Adrenal gland (tissue), 12 donors: ENCODE results near the gene ASB6. TPM values are rescaled to one million over a fixed set of nuclear protein-coding genes. Genes with fewer than 3 reads are reported as not detected.
A peak's percentile ranks its signal among the peaks of the same experiment; 100 is the strongest.
"Not testable (repeated sequence)": the region's sequence is repeated elsewhere in the genome, so short reads cannot be mapped to it uniquely, and the experiment has no call there.

Source experiments
- DNase-seq, 7 donors: peaks; one replicate each; pipeline ENCODE4 v3.0.0-alpha.2; 2019 to 2020
- H3K27ac ChIP-seq, 5 donors: fragments of 200-600 bp; sonication (generic) in 4 of 5; 1 replicate in 3 of 5; 2 replicates in 2 of 5; pipeline versions ENCODE4 v1.5.1 to v1.8.0; 2016 to 2020; ENCODE audit warnings: mild to moderate bottlenecking in 1 of 5
- H3K27me3 ChIP-seq: fragments of 200-600 bp; 2 replicates; pipeline ENCODE4 v1.8.0; 2021
- H3K36me3 ChIP-seq, 2 donors: fragments of 200-600 bp; replicated peaks in 1 of 2; 1 replicate in 1 of 2; 2 replicates in 1 of 2; pipeline versions ENCODE4 v1.5.1 to v1.8.0; 2018 to 2022
- H3K4me1 ChIP-seq, 2 donors: fragments of 200-600 bp; replicated peaks in 1 of 2; 1 replicate in 1 of 2; 2 replicates in 1 of 2; pipeline versions ENCODE4 v1.5.1 to v1.8.0; 2018 to 2021
- H3K4me3 ChIP-seq, 4 donors: fragments of 200-600 bp; sonication (generic) in 3 of 4; one replicate each; pipeline ENCODE4 v1.5.1; 2016 to 2018
- H3K9me3 ChIP-seq, 3 donors: fragments of 200-600 bp; sonication (generic) in 1 of 3; replicated peaks in 1 of 3; 1 replicate in 2 of 3; 2 replicates in 1 of 3; pipeline versions ENCODE4 v1.5.1 to v1.8.0; 2016 to 2021
- POLR2A ChIP-seq, 2 donors: fragments of 450-650 bp; IDR thresholded peaks; one replicate each; pipeline ENCODE4 v1.6.1; 2017; ENCODE audit warnings: antibody characterized with exemption in 2 of 2, mild to moderate bottlenecking in 2 of 2, moderate library complexity in 1 of 2
- WGBS, 4 donors: extraction: QIAGEN DNeasy Blood & Tissue Kit in 2 of 4; methylation state at CpG; one replicate each; pipeline versions ENCODE4 v1.1.5 to v1.1.7; 2013 to 2017; 5-methylcytosine and 5-hydroxymethylcytosine counted together
- intact Hi-C, 2 donors: fragments of 100-400 bp; cut with DNase I; formaldehyde crosslinking; loops; one replicate each; pipeline versions ENCODE4 v1.14.1 to v1.15.0; 2022 to 2023
- polyA plus RNA-seq, 3 donors: library from polyadenylated mRNA; stranded (reverse); fragments of 200-250 nt in 2 of 3; fragments of 350-450 nt in 1 of 3; fragmentation: Illumina TruSeq in 1 of 3; extraction: RNeasy Lipid Tissue Mini Kit (QIAGEN cat#74804) in 1 of 3; gene quantifications; one replicate each; pipeline ENCODE4 v1.2.3, GENCODE V29; 2013 to 2014
- total RNA-seq, 9 donors: library from RNA; depleted of rRNA in 4 of 9; stranded (reverse); fragments of >200 nt in 4 of 9; fragments of 120-200 nt in 1 of 9; fragmentation: NEBNext Ultra II Directional in 1 of 9; extraction: Animal tissue kit (Norgen Biotek cat#: 25700) in 1 of 9; gene quantifications; one replicate each; pipeline versions ENCODE4 v1.1.0 to v1.2.4, GENCODE V29; 2013 to 2023
- TF ChIP-seq, protein P1 (sequence below), 6 experiments: fragments of 450-650 bp in 4 of 6; fragments of 200-600 bp in 2 of 6; sonication (generic) in 1 of 6; IDR thresholded peaks; 1 replicate in 5 of 6; 2 replicates in 1 of 6; pipeline versions ENCODE4 v1.5.1 to v1.8.0; 2016 to 2021; ENCODE audit warnings: antibody characterized with exemption in 6 of 6, mild to moderate bottlenecking in 2 of 6, moderate library complexity in 1 of 6
- donor health status: healthy with polysubstance abuse.
- donor health status: Bipolar disorder and iron deficiency.
- donor health status: DM: yes; HTN: yes; CAD: no.
- donor health status: DM: no; HTN: no; CAD: no.
- donor health status: DM: no; HTN: no; CAD: no.
- donor health status: DM: yes; HTN: yes; CAD: no.

The ASB6 gene
- total and polyA plus RNA-seq, 12 donors, result 10.0 to 34.2 (median 26.8) TPM

DNA sequence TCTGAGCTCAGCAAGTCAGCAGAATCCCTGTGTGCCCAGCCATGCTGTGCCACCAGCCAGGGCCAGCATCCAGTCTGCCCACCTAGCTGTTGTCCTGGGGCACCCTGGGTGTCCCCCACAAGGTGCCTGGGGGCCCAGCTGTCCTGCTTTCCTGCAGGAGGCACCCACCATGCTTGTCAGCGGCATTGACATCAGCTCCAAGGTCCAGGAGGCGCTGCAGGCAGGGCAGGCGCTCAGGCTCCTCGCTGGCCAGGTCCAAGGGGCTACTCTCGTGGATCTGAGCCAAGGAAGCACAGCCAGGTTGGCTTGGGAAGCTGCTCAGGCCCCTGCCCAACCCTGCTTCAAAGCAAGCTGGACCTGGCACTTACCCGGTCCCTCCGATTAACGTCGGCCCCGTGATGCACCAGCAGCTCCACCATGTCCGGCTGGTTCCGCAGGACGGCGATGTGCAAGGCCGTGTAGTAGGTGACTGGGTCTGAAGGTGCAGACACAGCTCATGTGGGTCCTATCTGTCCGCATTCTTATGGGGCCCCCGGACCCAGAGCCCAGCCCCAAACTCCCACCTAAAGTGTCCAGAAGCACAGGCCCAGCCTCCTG, 2.8 kb downstream of the ASB6 start:
- Histone ChIP-seq H3K27ac (peak overlapping the region in 2 of 5 donors; percentile 58 to 85), H3K4me3 (no peak overlapping the region), H3K4me1 (peaks cover 18 to 25% of the 10 kb centered on the region in 2 donors), H3K9me3 (no peaks in the 10 kb centered on the region), H3K27me3 (no peaks in the 10 kb centered on the region), H3K36me3 (peaks cover 0 to 54% of the 10 kb centered on the region in 2 donors)
- DNase-seq, result peak in 1 of 7 donors; percentile 20
- WGBS, 4 donors, result 80 to 90% (median 90%) methylated on average over 1 to 17 of the region's 17 CpGs
- intact Hi-C loops, result no loop called here
- no peak for TF ChIP-seq POLR2A (IDR thresholded peaks at IDR 0.05)
- TF ChIP-seq, protein P1, sequence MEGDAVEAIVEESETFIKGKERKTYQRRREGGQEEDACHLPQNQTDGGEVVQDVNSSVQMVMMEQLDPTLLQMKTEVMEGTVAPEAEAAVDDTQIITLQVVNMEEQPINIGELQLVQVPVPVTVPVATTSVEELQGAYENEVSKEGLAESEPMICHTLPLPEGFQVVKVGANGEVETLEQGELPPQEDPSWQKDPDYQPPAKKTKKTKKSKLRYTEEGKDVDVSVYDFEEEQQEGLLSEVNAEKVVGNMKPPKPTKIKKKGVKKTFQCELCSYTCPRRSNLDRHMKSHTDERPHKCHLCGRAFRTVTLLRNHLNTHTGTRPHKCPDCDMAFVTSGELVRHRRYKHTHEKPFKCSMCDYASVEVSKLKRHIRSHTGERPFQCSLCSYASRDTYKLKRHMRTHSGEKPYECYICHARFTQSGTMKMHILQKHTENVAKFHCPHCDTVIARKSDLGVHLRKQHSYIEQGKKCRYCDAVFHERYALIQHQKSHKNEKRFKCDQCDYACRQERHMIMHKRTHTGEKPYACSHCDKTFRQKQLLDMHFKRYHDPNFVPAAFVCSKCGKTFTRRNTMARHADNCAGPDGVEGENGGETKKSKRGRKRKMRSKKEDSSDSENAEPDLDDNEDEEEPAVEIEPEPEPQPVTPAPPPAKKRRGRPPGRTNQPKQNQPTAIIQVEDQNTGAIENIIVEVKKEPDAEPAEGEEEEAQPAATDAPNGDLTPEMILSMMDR (IDR thresholded peaks at IDR 0.05), result no peak

DNA sequence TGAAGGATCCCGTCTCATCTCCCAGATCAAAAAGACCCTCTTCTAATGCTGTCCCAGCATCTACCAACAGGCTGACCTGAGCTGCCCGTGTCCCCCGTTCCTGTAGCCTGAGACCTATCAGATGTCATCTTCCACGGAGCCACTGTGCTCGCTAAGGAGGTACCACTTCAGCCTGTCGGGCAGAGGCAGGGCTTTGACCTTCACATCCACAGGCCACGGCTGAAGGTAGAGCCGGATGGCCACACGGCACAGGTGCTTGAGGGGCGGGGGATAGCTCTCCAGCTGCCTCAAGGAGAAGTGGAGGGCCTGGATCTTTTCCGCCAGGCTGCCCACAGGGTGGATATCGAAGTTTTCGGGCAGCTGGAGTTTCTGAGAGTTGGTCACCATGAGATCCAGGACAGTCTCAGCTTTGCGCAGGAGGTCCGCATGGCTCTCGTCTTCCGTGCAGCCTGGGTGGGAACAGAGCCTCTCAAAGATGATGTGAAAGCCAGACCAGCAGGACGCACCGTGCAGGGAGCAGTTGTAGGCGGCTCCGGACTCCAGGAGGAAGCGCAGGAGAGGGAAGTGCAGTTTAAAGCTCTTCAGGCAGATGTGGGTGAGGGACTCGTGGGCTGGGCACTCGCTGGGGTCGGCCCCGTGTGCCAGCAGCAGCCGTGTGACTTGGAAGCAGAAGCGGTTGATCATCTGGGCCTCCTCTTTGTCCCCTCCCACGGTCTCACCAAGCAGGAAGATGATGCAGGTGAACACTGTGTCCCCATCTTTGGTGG, 4.1 kb downstream of the ASB6 start:
- Histone ChIP-seq H3K27me3 (no peaks in the 10 kb centered on the region), H3K9me3 (no peaks in the 10 kb centered on the region), H3K4me3 (no peak overlapping the region), H3K27ac (no peak overlapping the region), H3K36me3 (peaks cover 0 to 65% of the 10 kb centered on the region in 2 donors), H3K4me1 (peaks cover 18 to 25% of the 10 kb centered on the region in 2 donors)
- 72 to 75% (median 73%) methylated on average over 11 to 29 of the region's 29 CpGs for WGBS, 4 donors
- peak in 4 of 7 donors; percentile 11 to 30 (median 24) for DNase-seq
- TF ChIP-seq POLR2A (IDR thresholded peaks at IDR 0.05), result no peak
- TF ChIP-seq, protein P1 (IDR thresholded peaks at IDR 0.05), result no peak
- intact Hi-C loops, result no loop called here

DNA sequence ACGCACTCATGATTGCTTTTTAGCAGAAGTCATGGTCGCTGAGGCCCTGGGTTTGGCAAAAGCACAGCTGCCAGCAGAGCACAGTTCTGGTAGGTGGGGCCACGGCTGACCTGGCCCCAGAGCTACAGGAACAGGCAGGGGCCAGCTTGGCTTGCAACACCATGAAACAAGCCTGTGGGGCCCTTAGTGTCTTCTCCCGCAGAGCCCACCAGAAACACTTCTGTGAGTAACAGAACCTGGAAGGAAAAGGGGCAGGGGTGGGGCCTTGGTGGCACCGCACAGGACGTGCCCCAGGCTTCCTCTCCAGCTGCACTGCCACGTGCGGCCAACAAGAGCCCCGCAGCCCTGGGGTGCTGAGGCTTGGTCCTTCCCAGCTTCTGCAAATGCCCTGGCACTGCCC, 4.8 kb downstream of the ASB6 start:
- Histone ChIP-seq H3K4me1 (peaks cover 18 to 25% of the 10 kb centered on the region in 2 donors), H3K4me3 (no peak overlapping the region), H3K9me3 (no peaks in the 10 kb centered on the region), H3K27ac (peak overlapping the region in 1 of 5 donors; percentile 30), H3K27me3 (no peaks in the 10 kb centered on the region), H3K36me3 (peaks cover 0 to 67% of the 10 kb centered on the region in 2 donors)
- 20 to 60% (median 40%) methylated on average over 1 to 9 of the region's 9 CpGs for WGBS, 4 donors
- peak in 2 of 7 donors; percentile 13 to 35 for DNase-seq
- intact Hi-C loops, result no loop called here
- TF ChIP-seq, protein P1 (IDR thresholded peaks at IDR 0.05), result no peak
- no peak for TF ChIP-seq POLR2A (IDR thresholded peaks at IDR 0.05)

DNA sequence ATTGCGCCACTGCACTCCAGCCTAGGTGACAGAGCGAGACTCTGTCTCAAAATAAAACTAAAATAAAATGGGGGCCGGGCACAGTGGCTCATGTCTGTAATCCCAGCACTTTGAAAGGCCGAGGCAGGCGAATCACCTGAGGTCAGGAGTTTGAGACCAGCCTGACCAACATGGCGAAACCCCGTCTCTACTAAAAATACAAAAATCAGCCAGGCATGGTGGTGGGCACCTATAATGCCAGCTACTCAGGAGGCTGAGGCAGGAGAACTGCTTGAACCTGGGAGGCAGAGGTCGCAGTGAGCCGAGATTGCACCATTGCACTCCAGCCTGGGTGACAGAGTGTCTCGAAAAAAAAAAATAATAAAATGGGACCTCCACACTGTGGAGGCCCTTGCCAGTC, 5.6 kb downstream of the ASB6 start:
- WGBS, 4 donors, result 82 to 90% (median 88%) methylated on average over 10 of the region's 10 CpGs
- DNase-seq, H3K27ac ChIP-seq, H3K27me3 ChIP-seq, H3K4me3 ChIP-seq, H3K9me3 ChIP-seq, intact Hi-C loops: not testable (repeated sequence)
- peaks cover 24 to 30% of the 10 kb centered on the region in 2 donors for H3K4me1 ChIP-seq
- H3K36me3 ChIP-seq, result peaks cover 0 to 67% of the 10 kb centered on the region in 2 donors
